Activated CD4-positive, alpha-beta T cell treated with anti-CD3 and anti-CD28 coated beads for 24 hours (primary cell): Measurements from ENCODE around the gene OR1A2.
"Not testable (repeated sequence)": the region's sequence is repeated elsewhere in the genome, so short reads cannot be mapped to it uniquely, and the experiment has no call there.

Experiments
- DNase-seq, 2 donors: peaks; one replicate each; pipeline ENCODE4 v3.0.0-alpha.2; 2020; ENCODE audit warnings: low read depth in 2 of 2

Gene OR1A2, protein sequence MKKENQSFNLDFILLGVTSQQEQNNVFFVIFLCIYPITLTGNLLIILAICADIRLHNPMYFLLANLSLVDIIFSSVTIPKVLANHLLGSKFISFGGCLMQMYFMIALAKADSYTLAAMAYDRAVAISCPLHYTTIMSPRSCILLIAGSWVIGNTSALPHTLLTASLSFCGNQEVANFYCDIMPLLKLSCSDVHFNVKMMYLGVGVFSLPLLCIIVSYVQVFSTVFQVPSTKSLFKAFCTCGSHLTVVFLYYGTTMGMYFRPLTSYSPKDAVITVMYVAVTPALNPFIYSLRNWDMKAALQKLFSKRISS

DNA sequence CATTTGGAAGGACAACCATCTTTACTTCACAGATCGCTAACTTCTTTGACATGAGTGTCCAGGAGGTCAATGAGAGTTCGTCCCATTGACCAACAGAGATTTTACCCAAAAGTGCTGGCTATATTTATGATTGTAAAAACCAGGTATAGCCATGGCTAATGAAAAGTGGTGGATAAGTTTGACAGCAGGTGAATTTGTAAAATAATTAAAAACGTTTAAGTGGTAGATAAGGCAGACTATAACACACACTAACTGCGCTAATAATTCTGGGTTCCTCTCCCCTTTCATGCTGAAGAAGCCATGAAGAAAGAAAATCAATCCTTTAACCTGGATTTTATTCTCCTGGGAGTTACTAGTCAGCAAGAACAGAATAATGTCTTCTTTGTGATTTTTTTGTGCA is at the start of gene OR1A2:
Gene OR1A2 (plus strand): TSS at position 301 of the 400 bp plus-strand sequence. CDS start 0 bp downstream, at position 301.
- no peak for DNase-seq

DNA sequence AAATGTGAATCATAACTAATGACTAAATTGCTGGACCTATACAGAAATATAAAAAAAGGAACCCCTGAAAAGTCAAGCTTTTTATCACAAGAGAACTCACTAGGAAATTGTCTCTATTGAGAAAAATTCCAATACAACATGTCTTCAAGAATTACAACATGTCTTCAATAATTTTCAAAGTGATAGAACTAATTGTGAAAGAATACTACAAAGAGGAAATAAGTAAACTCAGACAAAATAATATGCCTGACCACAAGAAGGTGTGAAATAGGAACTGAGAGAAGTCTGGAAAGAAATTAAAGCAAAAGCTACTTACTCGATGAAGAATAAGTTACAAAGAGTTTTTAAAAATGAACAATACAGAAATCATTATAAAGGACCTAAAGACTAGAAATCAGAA is 40.1 kb upstream of the OR1A2 start:
- DNase-seq: no peak

DNA sequence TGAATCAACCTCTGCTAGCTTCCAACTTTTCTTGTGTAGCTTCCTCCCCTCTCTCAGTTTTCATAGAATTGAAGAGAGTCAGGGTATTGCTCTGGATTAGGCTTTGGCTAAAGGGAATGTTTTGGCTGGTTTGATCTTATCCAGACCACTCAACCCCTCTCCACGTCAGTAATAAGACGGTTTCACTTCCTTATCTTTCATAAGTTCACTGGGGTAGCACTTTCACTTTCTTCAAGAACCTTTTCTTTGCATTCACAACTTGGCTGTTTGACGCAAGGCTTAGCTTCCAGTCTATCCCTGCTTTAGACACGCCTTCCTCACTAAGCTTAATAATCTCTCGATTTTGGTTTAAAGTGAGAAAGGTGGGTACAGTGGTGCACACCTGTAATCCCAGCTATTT is 29.7 kb upstream of the OR1A2 start:
- DNase-seq: no peak

DNA sequence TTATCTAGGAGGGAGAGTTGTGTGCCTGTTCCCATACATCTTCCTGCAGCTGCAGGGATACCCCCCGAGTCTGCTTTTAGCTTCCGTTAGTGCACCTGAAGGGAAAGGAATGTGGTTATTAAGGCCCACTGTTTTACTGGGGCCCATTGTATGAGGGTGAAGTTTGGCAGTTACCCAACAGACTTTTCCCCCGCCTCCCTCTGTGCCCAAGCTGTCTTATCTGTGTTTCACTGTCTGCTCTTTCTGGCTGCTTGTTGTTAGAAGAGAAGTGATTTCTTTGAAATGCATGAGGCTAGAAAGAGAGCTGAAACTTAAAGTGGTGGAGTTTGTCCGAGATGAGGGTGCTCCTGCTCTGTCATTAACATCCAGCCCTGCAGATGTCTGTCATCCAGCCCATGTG is 7.4 kb upstream of the OR1A2 start:
- DNase-seq: no peak

DNA sequence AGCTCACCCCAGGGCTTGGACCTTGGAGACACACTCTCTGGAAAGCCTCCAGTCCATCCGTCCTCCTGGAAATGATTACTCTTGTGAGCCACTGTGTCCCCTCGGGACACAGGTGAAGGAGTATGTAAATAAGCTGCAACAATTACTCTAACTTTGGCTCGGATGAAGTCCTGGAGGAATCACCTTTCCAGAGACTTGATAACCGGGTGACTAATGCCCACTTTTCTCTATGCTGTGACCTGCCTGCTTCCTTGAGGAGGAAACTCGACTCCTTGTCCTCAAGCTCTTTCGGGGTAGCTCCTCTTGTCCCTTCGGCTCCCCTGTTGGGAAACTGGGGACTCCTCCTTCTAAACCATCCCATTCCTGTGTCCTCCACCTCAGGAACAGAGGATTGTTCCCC is 10.0 kb downstream of the OR1A2 start, which contains the start of gene OR1A1:
Gene OR1A1 (plus strand): TSS at position 301 of the 400 bp plus-strand sequence. CDS start 7,954 bp downstream, outside the sequence.
- no peak for DNase-seq

DNA sequence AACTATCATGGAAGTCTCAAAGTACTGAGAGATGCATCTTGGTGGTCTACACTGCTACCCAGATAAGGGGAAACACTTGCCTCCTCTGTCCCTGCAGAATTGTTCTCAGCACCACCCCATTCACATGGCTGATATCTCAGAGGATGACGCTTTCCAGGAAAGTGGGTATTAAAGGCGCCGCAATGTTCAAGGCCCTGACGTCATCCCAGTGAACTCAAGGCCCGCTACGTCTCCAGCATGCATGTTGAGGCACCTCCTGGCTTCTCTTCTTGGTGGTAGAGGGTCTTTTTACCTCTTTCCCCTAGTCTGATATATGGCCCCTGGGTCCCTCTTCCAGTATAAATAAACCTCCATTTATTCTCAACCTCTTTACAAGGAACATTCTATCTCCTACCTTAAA is 11.2 kb downstream of the OR1A2 start:
- DNase-seq: no peak

DNA sequence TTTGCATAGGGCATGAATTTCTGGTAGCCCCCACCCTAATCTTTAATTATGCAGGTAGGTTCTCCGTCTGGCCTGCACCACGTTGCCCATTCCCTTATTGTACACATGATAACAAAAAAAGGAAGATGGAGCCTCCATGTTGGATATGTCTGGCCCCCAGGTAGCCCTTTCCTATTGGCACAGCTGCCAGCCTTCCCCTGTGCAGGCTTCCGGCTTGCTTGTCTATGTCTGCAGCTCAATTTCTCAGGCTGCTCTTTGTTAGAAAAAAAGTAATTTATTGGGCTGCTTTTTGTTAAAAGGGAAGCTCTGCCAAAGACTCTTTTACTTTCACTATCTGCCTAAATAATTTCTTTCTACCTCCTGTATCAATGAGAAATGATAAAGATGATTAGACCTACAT is 15.7 kb downstream of the OR1A2 start:
- DNase-seq: no peak

DNA sequence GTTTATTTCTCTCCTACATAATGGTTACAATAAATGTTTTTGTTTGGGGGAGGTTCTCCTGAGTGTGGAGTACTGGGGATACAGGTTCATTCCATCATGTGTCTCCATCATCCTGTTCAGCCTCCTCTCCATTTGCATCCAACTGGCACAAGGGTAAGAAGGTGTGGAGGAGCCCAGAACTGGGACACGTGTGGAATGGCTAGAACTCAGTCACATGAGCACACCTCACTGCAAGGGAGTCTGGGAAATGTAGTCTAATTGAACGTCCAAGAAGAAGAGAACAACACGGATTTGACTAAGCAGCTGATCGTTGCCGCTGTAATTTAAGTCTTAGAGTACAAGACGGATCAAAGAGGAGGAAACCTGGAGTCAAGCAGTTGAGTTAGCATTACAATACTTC is 16.3 kb downstream of the OR1A2 start:
- DNase-seq: no peak

DNA sequence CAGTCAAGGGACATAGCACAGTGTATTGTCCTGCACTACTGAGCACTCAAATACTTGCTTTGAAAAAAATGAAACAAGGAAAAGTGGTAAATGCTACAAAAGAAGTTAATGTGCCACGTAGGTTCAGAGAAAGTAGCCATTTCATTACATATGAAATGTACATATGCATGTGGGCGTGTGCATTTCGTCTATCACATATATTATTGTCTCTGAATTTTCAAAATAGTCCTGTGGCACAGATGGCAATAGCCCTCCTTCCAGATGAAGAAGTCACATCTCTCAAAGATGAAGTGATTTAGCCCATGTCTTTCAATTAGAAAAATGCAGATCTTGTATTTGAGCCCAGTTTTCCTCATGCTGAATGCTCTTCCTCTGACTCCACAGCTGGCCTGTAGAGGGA is 22.7 kb downstream of the OR1A2 start:
- DNase-seq: not testable (repeated sequence)

DNA sequence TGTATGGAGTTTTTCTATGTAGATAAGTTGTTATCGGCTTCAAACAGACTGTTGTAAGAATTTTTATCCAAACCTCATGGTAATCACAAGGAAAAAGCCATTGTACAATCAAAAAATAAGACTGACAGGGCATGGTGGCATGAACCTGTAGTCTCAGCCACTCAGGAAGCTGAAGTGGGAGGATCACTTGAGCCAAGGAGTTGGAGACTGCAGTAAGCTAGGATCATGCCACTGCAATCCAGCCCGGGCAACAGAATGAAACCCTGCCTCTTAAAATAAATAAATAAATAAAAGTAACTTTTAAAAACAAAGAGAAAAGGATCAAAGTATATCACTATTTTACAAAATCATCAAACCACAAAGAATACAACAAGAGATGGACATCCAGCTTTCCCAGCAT is 24.5 kb downstream of the OR1A2 start:
- no peak for DNase-seq

DNA sequence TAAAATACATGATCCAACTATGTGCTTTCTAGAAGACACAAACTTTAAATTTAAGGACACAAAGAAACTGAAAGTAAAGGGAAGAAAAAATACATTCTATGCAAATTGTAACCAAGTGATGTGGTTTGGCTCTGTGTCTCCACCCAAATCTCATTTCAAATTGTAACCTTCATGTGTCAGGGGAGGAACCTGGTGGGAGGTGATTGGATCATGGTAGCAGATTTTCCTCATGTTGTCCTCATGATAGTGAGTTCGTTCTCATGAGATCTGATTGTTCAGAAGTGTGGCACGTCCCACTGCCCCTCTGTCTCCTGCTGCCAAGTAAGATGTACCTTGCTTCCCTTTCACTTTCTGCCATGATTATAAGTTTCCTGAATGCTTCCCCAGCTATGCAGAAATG is 25.2 kb downstream of the OR1A2 start:
- no peak for DNase-seq

DNA sequence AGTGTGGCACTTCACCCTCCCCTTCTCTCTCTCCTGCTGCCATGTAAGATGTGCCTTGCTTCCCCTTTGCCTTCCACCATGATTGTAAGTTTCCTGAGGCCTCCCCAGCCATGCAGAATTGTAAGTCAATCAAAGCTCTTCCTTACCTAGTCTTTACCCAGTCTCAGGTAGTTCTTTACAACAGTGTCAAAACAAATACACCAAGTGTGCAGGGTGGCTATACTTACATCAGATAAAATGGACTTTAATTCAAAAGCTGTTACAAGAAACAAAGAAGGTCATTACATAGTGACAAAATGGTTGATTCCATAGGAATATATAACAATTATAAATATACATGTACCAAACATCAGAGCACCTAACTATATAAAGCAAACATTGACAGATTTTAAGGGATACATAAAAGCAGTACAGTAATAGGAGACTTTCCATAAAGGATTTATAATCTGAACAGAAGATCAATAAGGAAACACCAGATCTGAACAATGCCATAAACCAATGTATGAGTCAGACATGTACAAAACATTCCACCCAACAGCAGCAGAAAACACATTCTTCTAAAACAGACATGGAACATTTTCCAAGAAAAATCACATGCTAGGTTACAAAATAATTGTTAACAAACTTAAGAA is 27.5 kb downstream of the OR1A2 start:
- not testable (repeated sequence) for DNase-seq

DNA sequence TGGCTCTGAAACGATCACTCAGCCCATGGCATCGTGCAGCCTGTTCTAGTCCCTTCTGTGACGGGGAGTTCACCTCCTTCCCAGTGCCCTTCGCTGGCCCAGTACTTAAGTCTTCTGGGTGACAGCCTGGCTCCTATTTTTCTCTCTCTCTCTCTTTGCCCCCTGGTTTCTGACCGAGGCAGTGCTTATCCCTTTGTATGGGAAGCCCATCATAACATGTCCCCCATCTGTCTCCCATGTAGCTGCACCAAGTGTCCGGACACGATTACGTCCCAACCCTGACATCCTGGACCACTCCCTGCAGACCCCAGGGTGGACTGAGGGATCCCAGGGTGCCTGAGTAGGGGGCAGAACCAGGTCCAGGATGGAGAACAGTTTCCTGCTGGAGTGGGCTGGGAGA is 35.0 kb downstream of the OR1A2 start:
- DNase-seq: not testable (repeated sequence)

DNA sequence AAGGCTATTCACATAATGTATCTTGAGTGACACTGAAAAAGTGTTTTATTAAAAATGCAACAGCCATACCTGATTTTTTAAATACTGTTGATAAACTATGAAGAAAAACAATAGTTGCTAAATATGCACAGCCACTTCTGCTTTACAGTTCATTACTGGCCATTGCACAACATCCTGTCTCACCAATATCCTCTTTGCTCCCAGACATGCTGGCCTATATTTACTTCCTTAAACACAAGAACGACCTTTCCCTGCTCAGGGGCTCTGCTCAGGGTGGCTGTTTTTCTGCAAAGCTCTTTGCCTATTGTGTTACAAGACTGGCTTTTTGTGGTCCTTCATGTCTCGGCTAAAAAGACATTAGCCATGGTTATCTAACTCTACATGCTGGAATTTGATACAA is 41.4 kb downstream of the OR1A2 start:
- not testable (repeated sequence) for DNase-seq

DNA sequence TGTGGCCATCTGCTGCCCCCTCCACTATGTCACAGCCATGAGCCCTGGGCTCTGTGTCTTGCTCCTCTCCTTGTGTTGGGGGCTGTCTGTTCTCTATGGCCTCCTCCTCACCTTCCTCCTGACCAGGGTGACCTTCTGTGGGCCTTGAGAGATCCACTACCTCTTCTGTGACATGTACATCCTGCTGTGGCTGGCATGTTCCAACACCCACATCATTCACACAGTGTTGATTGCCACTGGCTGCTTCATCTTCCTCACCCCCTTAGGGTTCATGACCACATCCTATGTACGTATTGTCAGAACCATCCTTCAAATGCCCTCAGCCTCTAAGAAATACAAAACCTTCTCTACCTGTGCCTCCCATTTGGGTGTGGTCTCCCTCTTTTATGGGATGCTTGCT is 43.7 kb downstream of the OR1A2 start:
- not testable (repeated sequence) for DNase-seq

DNA sequence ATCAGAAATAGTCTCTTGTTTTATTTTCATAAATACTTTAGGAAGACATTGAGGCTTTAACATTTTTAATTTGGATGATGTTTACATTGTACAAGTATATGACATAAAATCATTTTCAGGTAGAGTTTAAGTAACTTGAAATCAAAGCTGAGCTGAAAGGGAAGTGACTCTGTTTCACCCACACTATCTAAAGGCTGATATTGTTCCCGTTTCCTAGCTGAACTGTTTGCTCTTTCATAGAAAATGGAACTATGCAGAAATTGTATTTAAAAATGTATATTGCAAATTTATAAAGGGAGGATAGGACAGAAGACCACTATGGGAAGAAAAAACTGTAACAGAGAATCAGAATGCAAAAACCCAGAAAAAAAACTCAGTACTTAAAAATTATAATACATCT is 47.5 kb downstream of the OR1A2 start:
- not testable (repeated sequence) for DNase-seq
